GM12874 (cell line): ENCODE measurements around the gene NKG7.

Experiments used
- CTCF ChIP-seq: IDR thresholded peaks from 2 replicates; pipeline ENCODE4 v1.5.1; 2011; ENCODE audit warnings: low read depth, mild to moderate bottlenecking, control low read depth, low read length, moderate library complexity; ENCODE audit not compliant: insufficient read depth

Gene NKG7

GRCh38 chr19:51333836-51334460 is 38.5 kb downstream of the NKG7 start:
- no peak for TF ChIP-seq CTCF

- TF ChIP-seq CTCF: no peak
These were observed 40.7 kb downstream of the NKG7 start for GRCh38 chr19:51331716-51332115.

- no peak for TF ChIP-seq CTCF
These were observed 41.3 kb downstream of the NKG7 start for GRCh38 chr19:51331193-51331592.

- TF ChIP-seq CTCF: no peak
These were observed 42.1 kb downstream of the NKG7 start for GRCh38 chr19:51330366-51330765.

- no peak for TF ChIP-seq CTCF
These were observed 43.0 kb downstream of the NKG7 start for GRCh38 chr19:51329411-51329810.

GRCh38 chr19:51327066-51328001 is 45.1 kb downstream of the NKG7 start:
- peak; percentile 13; the same call in 1 of the 2 replicates for TF ChIP-seq CTCF

- no peak for TF ChIP-seq CTCF
These were observed 46.0 kb downstream of the NKG7 start for GRCh38 chr19:51326216-51327065.
